A673 (cell line): Measurements from ENCODE around the gene SLC25A43. TPM values are rescaled to one million over a fixed set of nuclear protein-coding genes. Genes with fewer than 3 reads are reported as not detected.

Source experiments
- BruUV-seq: library from RNA; stranded (reverse); fragments of 400-500 nt; replicated peaks from 2 replicates; lab custom pipeline; 2021; lab: Mats Ljungman, UMichigan
- CTCF ChIA-PET: fragments of 300-600 bp; sonication (Branson Sonifier 250); formaldehyde crosslinking; loops from one replicate; lab custom pipeline; 2022; ENCODE audit warnings: antibody characterized with exemption; lab: Charles Lee
- POLR2A ChIA-PET: fragments of 300-600 bp; sonication (Branson Sonifier 250); formaldehyde crosslinking; loops from one replicate; lab custom pipeline; 2022; ENCODE audit warnings: antibody characterized with exemption; ENCODE audit not compliant: low non-redundant PET; lab: Charles Lee
- DNase-seq: peaks from one replicate; pipeline ENCODE4 v3.0.0-alpha.2; 2015; ENCODE audit warnings: low spot score
- H3K27ac ChIP-seq: fragments of 200-600 bp; sonication (generic); 2 replicates; pipeline ENCODE4 v1.5.1; 2016; ENCODE audit warnings: mixed run types, low read depth, mild to moderate bottlenecking, mixed read lengths, antibody characterized with exemption, low read length; ENCODE audit not compliant: poor library complexity, severe bottlenecking
- H3K27me3 ChIP-seq: fragments of 200-600 bp; sonication (generic); replicated peaks from 2 replicates; pipeline ENCODE4 v1.6.1; 2017; ENCODE audit warnings: mixed run types, low read depth, mild to moderate bottlenecking, mixed read lengths, antibody characterized with exemption, low read length; ENCODE audit not compliant: insufficient read depth, poor library complexity
- H3K36me3 ChIP-seq: fragments of 200-600 bp; sonication (generic); 2 replicates; pipeline ENCODE4 v1.6.1; 2016; ENCODE audit warnings: mixed run types, mild to moderate bottlenecking, mixed read lengths, antibody characterized with exemption, low read length; ENCODE audit not compliant: insufficient read depth, poor library complexity, severe bottlenecking
- H3K4me1 ChIP-seq: fragments of 200-600 bp; sonication (generic); 2 replicates; pipeline ENCODE4 v1.6.1; 2017; ENCODE audit warnings: mixed run types, mild to moderate bottlenecking, mixed read lengths, antibody characterized with exemption, low read length; ENCODE audit not compliant: insufficient read depth, poor library complexity, severe bottlenecking
- H3K4me3 ChIP-seq: fragments of 200-600 bp; sonication (generic); 2 replicates; pipeline ENCODE4 v1.5.1; 2016; ENCODE audit warnings: low read depth, mixed run types, mild to moderate bottlenecking, mixed read lengths, low read length; ENCODE audit not compliant: poor library complexity, severe bottlenecking
- H3K9me3 ChIP-seq: fragments of 200-600 bp; sonication (generic); 2 replicates; pipeline ENCODE4 v1.6.1; 2016; ENCODE audit warnings: mixed run types, low read depth, mild to moderate bottlenecking, mixed read lengths, antibody characterized with exemption, low read length; ENCODE audit not compliant: poor library complexity, severe bottlenecking
- EZH2 ChIP-seq: fragments of 200-600 bp; sonication (generic); IDR thresholded peaks from 2 replicates; pipeline ENCODE4 v1.6.1; 2017; ENCODE audit warnings: borderline replicate concordance, low read depth, mild to moderate bottlenecking, mixed read lengths, antibody characterized with exemption, low read length; ENCODE audit not compliant: poor library complexity, severe bottlenecking
- intact Hi-C: fragments of 100-400 bp; cut with micrococcal nuclease; formaldehyde crosslinking; loops from one replicate; pipeline ENCODE4 v1.10.0; 2022; ENCODE audit not compliant: unreplicated experiment
- total RNA-seq: library from RNA; stranded (reverse); gene quantifications from 2 replicates; pipeline ENCODE4 v1.2.3, GENCODE V29; 2021
- TF ChIP-seq, protein P1 (sequence below): fragments of 300-800, 200-600 bp; sonication (generic); conservative IDR thresholded peaks from 2 replicates; pipeline ENCODE4 v1.5.1; 2017; ENCODE audit warnings: low read depth, mild to moderate bottlenecking, antibody characterized with exemption, low read length, moderate library complexity, mixed read lengths

The SLC25A43 gene
- total RNA-seq, 1 experiment from 2014 or later = 0.34 TPM

DNA sequence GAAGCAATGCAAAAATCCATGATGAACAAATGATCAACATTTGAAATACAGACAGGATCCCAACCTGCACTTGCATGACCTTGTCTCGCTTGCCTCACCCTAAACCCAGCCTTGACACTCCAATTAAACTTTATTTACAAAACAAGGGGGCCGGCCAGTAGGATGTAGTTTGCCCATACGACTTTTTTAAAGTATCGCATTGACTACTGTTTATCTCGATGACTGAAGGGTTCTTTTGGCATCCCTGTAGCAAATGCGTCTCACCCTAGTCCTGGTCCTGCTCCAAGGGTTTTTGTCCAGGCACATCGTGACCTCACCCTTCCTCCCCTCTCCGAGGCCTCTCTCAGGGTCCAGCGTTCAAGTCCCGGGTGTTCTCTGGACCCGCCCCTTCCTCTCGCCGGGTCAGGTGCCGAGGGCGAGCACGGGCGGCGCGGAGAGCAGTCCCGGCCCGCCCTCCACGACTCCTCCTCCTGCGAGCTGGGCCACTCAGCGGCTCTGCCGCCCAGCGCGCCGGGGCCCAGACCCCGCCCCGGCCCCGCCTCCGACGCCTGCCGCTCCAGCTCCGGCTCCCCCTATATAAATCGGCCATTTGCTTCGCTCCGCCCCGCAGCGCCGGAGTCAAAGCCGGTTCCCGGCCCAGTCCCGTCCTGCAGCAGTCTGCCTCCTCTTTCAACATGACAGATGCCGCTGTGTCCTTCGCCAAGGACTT lies 68.9 kb downstream of the SLC25A43 start, which contains the start of gene SLC25A5:
SLC25A5 (plus strand) TSS at position 603 of the 709 bp plus-strand sequence; CDS start at position 675, 72 bp downstream.
- intact Hi-C loops = no loop called here
- Histone ChIP-seq H3K27me3 (no peaks in the 10 kb centered on the region), H3K27ac (peak within 1 kb of the TSS; percentile 89), H3K9me3 (no peaks in the 10 kb centered on the region), H3K4me3 (peak within 1 kb of the TSS; percentile 84), H3K36me3 (peaks cover 18% of the 10 kb centered on the region), H3K4me1 (no peaks in the 10 kb centered on the region)
- no peak for TF ChIP-seq EZH2
- TF ChIP-seq, protein P1, sequence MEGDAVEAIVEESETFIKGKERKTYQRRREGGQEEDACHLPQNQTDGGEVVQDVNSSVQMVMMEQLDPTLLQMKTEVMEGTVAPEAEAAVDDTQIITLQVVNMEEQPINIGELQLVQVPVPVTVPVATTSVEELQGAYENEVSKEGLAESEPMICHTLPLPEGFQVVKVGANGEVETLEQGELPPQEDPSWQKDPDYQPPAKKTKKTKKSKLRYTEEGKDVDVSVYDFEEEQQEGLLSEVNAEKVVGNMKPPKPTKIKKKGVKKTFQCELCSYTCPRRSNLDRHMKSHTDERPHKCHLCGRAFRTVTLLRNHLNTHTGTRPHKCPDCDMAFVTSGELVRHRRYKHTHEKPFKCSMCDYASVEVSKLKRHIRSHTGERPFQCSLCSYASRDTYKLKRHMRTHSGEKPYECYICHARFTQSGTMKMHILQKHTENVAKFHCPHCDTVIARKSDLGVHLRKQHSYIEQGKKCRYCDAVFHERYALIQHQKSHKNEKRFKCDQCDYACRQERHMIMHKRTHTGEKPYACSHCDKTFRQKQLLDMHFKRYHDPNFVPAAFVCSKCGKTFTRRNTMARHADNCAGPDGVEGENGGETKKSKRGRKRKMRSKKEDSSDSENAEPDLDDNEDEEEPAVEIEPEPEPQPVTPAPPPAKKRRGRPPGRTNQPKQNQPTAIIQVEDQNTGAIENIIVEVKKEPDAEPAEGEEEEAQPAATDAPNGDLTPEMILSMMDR = no peak
- POLR2A ChIA-PET = interaction anchor here (0.7 kb wide), 1 partner anchor 38 kb away, joined by 4 read pairs; no protein-coding TSS in a partner anchor
- no TSS peak for BruUV-seq
- CTCF ChIA-PET = interaction anchor here (0.6 kb wide), 1 partner anchor 138 kb away, joined by 11 read pairs; no protein-coding TSS in a partner anchor
- DNase-seq = peak; percentile 85

DNA sequence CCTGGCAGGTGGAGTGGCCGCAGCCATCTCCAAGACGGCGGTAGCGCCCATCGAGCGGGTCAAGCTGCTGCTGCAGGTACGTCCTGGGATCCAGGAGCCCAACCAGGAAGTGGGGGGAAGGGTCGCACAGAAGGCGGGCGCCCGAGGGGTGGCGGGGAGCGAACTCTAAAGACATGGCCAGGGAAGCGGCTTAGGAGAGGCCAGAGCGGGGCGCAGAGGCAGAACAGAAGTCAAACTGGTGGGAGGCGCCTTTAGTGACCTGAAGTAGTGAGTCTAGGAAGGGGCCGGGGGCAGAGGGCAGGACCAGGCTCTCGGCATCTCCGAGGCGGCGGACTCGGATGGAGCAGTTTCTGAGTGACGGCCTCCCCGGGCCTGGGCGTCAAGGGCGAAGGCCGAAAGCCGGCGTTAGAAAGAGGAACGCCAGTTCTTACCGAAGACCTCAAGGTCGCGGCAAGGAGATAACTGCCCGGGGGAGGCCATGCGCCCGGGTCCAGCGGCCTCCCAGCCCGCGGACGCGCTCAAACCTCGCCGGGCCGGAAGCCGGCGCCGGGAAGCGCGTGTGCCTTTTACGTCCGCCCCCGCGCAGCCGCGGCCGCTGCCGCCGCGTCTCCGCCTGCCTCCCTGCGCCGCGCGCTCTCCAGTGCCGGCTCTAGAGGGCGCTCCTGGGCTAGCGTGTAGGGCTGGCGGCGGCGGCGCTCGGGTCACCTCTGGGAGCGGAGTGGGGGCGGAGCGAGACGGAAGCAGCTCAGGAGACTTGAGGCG lies 69.6 kb downstream of the SLC25A43 start:
- CTCF ChIA-PET = interaction anchor here (0.5 to 0.6 kb wide), 3 partner anchors 15 to 280 kb away, joined by 4 to 11 read pairs (median 5); no protein-coding TSS in a partner anchor
- BruUV-seq = no TSS peak
- peak; percentile 86 for DNase-seq
- POLR2A ChIA-PET = interaction anchor here (0.7 kb wide), 1 partner anchor 37 kb away, joined by 4 read pairs; no protein-coding TSS in a partner anchor
- H3K36me3 ChIP-seq = peaks cover 18% of the 10 kb centered on the region
- no peak for TF ChIP-seq EZH2
- TF ChIP-seq, protein P1 = peak; percentile 62
- intact Hi-C loops = no loop called here
- no peaks in the 10 kb centered on the region for H3K9me3 ChIP-seq
- H3K4me3 ChIP-seq = peak overlapping the region; percentile 84
- peak overlapping the region; percentile 89 for H3K27ac ChIP-seq
- H3K27me3 ChIP-seq = no peaks in the 10 kb centered on the region
- no peaks in the 10 kb centered on the region for H3K4me1 ChIP-seq

GRCh38 chrX:119469313-119469635 lies 70.1 kb downstream of the SLC25A43 start:
- BruUV-seq = no TSS peak
- Histone ChIP-seq H3K27ac (peak overlapping the region; percentile 50), H3K4me1 (no peaks in the 10 kb centered on the region), H3K36me3 (peaks cover 18% of the 10 kb centered on the region), H3K4me3 (peak overlapping the region; percentile 84), H3K27me3 (no peaks in the 10 kb centered on the region), H3K9me3 (no peaks in the 10 kb centered on the region)
- ChIA-PET CTCF (interaction anchor here (0.5 to 0.6 kb wide), 2 partner anchors 15 to 279 kb away, joined by 4 to 5 read pairs; no protein-coding TSS in a partner anchor), POLR2A (no interaction called here)
- no peak for DNase-seq
- intact Hi-C loops = no loop called here
- TF ChIP-seq, protein P1 = no peak
- TF ChIP-seq EZH2 = no peak
